GM12801 (cell line): ENCODE data around the gene PARVB.

Experiments used
- TF ChIP-seq, protein P1 (sequence below): IDR thresholded peaks from one replicate; pipeline ENCODE4 v1.5.1; 2011; ENCODE audit warnings: control low read depth; ENCODE audit not compliant: insufficient read length; ENCODE audit errors: extremely low read depth

Gene PARVB

DNA sequence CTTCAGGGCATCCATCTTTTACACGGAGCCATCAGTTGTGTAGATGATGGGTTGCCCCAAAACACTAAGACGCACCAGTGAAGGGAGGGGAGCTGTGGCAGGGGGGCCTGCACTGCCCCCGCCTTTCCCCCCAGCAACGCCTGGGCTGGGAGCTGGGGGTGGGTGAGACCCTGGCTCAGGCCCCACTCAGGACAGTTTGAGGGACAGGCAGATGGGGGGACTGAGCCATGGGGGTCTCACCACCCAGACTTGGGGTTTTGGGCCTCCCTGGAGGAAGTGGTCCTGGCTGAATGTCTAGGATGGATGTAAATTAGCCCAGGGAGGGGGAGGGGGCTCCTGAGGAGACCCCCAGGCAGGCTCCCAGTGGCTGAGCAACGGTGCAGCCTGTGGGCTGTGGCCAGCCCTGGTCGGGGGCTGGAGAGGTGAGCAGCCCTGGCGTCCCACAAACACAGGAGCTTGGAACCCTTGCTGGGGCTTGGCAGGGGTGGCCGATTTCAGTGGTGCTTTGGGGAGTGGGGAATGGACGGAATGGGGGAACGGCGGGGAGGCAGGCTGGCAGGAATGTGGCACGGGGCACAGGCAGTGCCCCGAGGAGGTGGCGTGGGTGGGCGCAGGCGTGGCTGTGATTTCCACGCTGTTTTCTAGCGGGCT lies 6.1 kb downstream of the PARVB start:
- TF ChIP-seq, protein P1, sequence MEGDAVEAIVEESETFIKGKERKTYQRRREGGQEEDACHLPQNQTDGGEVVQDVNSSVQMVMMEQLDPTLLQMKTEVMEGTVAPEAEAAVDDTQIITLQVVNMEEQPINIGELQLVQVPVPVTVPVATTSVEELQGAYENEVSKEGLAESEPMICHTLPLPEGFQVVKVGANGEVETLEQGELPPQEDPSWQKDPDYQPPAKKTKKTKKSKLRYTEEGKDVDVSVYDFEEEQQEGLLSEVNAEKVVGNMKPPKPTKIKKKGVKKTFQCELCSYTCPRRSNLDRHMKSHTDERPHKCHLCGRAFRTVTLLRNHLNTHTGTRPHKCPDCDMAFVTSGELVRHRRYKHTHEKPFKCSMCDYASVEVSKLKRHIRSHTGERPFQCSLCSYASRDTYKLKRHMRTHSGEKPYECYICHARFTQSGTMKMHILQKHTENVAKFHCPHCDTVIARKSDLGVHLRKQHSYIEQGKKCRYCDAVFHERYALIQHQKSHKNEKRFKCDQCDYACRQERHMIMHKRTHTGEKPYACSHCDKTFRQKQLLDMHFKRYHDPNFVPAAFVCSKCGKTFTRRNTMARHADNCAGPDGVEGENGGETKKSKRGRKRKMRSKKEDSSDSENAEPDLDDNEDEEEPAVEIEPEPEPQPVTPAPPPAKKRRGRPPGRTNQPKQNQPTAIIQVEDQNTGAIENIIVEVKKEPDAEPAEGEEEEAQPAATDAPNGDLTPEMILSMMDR, result no peak

DNA sequence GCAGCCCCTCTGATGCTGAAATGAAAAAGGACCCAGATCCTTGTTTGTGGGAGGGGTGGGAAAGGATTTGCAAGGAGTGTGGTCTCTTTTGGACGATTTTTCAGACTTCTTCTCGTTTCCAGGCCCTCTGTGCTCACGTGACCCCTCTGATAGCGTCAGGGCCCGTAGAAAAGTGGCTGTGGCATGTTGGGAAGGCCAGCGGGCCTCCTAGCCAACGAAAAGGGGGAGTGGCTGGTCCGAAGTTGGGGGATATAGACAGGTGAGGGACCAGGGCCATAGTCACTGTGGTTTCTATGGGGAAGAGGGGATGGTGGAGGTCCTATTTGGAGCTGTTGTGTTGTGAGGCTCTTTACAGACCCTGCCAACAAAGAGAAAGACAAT lies 6.6 kb downstream of the PARVB start:
- TF ChIP-seq, protein P1, result no peak

DNA sequence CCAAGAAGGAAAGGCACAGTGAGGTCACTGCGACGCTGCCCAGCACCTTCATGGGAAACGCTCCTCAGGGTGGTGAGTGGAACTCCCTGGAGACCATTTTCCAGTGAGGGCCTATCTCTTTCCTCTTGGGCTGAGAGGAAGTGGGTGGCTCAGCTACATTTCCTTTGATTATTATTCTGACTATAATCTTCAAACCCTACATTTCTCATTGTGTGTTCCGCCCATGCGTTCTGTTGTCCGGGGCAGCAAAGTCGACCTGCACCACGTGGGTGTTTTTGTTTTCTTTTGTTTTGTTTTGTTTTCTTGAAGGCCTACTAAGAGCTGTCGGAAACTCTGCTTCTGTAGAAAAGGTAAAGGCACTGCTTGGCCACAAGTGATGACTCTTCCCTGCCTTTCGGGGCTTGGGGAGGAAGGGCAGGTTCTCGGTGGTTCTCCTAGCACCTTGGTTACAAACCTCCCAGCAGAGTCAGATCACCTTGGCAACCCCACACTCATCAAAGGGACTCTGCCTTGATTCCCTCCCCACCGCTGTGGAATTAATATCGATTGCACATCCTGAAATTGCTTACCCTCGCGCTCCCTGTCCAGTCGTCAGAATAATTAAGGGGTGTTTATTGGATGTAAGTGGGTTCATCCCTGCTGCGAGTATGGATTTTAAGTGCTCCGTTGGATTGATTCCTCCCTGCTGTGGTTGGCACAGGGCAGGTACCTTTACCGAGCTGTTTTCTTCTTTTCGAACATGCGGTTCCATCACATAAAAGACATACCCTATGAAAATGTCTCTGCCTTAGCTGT lies 7.3 kb downstream of the PARVB start:
- TF ChIP-seq, protein P1, result no peak

DNA sequence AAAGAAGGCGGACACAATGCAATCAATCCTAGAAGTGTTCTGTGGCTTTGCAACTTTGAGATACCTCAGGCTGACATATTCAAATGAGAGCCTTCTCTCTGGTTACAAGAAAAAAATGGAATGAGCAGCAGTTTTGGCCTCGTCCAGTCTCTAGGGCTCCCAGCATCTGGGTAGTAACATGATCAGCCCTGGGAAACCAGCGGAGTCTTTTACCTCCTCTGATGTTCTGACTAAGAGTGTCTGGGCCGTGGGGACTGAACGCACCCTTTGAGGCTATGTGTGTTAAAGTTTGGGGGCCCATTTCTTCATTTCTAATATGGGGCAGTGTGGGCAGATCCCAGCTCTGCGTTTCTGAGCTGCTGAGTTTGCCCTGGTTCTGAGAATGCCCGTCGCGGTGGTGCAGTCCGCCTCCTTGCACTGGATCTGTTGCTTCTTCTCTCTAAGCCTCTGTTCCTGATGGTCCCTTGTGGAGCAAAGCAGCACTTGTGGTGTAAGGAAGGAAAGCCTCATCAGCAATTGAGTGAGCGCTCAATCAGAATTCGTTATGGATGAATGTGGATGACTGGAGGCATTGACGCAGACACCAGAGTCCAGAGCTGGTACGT lies 8.1 kb downstream of the PARVB start:
- TF ChIP-seq, protein P1, result no peak

DNA sequence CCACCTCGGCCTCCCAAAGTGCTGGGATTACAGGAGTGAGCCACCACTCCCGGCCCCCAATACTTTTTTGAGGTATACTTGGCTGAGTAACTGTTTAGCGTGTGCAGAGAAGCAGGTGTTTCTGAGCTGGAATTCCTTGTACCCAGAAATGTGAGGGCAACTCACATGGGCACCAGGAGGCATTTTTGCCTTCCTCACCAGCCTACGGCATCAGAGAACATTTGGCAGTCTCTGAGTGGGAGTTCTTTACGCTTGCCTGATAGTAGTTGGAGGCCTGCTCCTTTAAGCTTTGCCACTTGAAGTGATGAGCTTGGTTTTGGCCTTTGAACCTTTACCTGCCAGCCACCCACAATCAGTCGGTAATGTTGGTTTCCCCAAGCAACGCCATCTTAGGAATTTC lies 9.2 kb downstream of the PARVB start:
- TF ChIP-seq, protein P1, result no peak

DNA sequence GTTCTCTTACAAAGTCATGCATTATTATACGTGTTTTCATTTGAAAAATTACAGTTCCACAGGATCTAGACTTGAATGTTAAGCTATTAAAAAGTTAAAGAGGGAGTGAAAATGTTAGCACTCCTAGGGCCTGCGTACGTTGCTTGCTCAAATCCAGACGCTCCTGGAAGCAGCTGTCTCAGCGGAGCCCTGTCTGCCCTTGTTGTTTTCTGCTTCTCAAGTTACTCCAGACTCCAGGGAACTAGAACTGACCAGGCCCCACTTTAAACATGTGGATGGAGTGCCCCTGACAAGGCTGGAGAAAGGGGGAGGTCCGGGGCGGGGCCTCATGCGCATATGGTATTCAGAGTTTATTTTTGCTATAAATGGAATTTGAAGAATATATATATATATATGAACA lies 9.6 kb downstream of the PARVB start:
- TF ChIP-seq, protein P1, result no peak

DNA sequence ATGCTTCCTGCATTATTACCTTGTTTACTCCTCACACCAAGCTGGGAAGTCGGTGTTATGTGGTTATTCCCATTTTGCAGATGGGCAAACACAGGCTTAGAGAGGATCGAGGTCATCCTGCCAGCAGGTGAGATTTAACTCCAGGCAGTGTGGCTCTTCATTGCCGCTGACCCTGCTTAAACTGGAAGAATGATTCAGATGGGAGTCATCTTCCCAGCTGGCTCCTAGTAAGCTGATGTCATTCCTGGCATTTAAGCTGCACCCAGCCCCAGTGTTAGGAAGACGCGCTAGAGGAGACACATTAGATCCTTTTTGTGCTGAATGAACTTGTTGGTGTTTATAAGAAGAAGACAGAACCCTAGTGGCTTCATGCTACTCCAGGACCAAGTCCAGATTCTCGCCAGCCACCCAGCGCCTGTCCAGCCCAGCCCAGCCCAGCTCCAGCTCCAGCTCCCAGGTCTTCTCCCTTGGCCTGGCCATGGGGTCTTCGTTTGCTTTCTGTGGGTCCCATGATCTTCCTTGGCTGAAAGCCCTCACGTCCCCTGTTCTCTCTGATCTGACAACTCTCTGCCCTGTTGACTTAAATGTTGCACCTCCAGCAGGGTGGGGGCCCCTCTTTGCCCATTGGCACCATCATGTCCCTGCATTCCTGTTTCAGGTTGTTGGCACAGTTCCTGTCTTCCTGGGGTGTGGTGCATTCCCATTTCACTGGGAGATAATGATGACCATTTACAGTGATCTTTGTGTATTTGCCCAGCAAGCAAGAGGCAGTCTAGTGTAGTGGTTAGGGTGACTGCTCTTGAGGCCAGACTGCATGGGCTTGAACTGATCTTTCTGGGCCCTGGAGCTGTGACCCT lies 13.6 kb downstream of the PARVB start:
- TF ChIP-seq, protein P1, result no peak
